Measurements from ENCODE around the gene ADAMTSL1.
A peak's percentile ranks its signal among the peaks of the same experiment; 100 is the strongest.

ADAMTSL1 gene

GRCh38 chr9:18504707-18505106 is 30.8 kb downstream of the ADAMTSL1 start:
- no peak for DNase-seq

DNA sequence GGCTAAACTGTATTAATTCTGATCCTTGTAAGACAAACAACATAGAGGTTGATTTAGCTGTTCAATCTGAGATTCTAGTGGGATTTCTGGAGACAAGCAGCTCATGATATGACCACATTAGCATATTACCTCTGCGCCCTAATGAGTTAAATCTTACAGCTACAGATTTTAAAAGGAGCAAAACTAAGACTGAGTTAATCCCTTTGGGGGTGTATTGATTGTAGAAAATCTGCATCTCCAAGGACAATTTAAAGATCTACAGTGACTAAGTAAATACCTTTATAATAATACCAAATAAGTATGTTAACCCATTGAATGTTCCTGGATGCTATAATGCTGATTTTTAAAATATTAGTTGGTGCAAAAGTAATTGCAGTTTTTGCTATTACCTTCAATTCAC is 33.2 kb downstream of the ADAMTSL1 start:
- DNase-seq = no peak

- DNase-seq = no peak
These were observed 42.6 kb downstream of the ADAMTSL1 start for GRCh38 chr9:18516514-18516913.

GRCh38 chr9:18516965-18517364 is 43.0 kb downstream of the ADAMTSL1 start:
- no peak for DNase-seq

GRCh38 chr9:18520416-18521047 is 46.6 kb downstream of the ADAMTSL1 start:
- no peak for DNase-seq

GRCh38 chr9:18526685-18527084 is 52.7 kb downstream of the ADAMTSL1 start:
- DNase-seq = no peak

GRCh38 chr9:18531136-18532065 is 57.4 kb downstream of the ADAMTSL1 start:
- DNase-seq = no peak

- DNase-seq = no peak
These were observed 60.7 kb downstream of the ADAMTSL1 start for GRCh38 chr9:18534611-18535010.

GRCh38 chr9:18536554-18536953 is 62.6 kb downstream of the ADAMTSL1 start:
- no peak for DNase-seq

GRCh38 chr9:18539203-18539693 is 65.3 kb downstream of the ADAMTSL1 start:
- DNase-seq = no peak

DNA sequence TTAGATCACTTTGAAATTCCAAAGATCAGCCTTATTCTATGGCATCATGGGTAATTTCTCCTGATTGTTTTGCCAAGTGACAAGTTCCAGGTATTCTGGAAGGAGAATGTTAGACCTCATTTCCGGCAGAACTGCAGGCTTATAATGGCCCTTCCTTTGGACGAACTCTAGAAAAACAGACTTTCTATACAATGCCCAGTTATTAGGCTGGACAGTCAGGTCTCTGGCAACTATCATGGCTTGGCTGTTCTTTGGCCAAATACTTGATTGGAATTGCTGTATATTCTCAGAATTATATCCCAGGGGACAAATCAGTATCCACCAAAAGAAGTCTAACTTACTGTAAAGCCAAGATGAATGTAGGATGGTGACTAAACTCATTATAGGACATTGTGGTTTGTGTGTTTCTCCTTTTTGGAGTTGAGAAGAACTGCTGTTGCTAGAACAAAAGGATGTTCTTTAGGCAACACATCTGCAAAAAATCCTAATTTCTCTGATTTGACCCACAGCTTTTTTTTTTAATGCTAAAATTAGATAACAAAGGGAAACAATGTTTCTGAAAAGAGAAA is 69.0 kb downstream of the ADAMTSL1 start:
- DNase-seq = no peak

GRCh38 chr9:18543406-18544192 is 69.6 kb downstream of the ADAMTSL1 start:
- peak; percentile 67 for DNase-seq

DNA sequence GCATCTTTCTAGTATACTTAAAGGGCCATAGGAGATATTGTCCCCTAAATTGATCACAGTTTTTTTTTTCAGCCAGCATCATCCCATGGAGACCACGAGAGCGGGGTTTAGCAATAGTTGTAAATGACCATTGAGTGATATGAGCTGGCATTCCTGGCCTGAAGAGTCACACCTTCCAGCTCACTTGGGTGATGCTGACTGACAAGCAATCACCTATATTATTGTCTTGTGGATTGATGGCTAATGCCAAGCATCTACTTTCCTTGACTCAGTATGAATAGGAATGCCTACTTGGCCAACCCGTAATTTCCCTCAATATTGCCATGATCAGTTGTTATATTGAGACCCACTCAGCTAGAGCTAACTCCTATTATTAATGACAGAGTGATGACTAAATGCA is 70.5 kb downstream of the ADAMTSL1 start:
- no peak for DNase-seq

DNA sequence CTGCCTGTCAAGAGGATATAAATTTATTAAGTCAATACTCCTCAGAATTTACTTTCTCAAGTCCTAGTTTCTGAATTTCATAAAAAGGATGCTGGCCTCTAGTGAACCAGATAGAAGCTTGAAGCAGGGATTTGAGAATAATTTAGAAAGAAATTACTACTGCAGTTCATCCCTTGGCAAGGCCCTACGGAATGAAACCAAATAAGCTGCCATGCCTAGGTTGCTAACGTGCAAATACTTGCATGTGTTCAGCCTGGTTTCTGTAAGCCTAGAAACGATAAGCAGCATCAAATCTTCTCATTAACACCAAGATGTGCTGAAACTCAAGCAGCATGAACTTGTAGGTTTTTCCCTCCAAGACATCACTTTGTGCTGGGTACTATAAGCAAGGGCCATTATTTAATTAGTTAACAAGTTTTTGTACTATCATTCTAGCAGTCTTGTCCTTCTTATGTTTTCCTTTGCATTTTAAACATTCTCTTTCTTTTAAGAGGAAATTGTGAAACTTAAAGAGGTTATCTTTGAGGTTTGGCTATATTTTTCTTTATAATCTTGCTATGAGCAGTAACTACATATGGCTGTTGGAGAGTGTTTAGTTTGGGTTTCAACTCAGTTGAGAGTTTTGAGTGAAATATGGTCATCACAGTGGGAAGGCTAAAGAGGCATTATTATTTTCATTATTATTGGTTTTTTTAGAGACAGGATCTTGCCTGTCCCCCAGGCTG is 71.8 kb downstream of the ADAMTSL1 start:
- DNase-seq = no peak

GRCh38 chr9:18548456-18548855 is 74.5 kb downstream of the ADAMTSL1 start:
- DNase-seq = no peak

- no peak for DNase-seq
These were observed 75.8 kb downstream of the ADAMTSL1 start for GRCh38 chr9:18549772-18550171.

- DNase-seq = no peak
These were observed 76.3 kb downstream of the ADAMTSL1 start for GRCh38 chr9:18550286-18550685.

DNA sequence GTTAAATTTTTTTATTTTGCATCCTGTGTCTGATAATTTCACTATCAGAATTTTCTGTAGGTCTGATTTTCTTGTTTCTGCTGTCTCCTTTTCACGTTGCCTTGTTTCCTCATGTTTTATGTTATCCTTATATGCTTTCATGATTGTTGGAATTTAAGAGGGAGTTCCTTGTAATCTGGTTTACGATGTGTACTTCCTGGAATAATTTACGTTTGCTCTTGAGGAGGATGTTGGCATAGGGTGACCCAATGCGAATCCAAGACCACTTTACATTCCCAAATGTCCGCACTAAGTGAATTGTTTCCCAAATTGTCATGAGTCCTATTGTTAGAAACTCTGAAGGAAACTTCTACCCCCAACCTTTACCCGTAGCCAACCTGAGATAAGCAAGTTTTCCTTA is 80.3 kb downstream of the ADAMTSL1 start:
- DNase-seq = no peak

DNA sequence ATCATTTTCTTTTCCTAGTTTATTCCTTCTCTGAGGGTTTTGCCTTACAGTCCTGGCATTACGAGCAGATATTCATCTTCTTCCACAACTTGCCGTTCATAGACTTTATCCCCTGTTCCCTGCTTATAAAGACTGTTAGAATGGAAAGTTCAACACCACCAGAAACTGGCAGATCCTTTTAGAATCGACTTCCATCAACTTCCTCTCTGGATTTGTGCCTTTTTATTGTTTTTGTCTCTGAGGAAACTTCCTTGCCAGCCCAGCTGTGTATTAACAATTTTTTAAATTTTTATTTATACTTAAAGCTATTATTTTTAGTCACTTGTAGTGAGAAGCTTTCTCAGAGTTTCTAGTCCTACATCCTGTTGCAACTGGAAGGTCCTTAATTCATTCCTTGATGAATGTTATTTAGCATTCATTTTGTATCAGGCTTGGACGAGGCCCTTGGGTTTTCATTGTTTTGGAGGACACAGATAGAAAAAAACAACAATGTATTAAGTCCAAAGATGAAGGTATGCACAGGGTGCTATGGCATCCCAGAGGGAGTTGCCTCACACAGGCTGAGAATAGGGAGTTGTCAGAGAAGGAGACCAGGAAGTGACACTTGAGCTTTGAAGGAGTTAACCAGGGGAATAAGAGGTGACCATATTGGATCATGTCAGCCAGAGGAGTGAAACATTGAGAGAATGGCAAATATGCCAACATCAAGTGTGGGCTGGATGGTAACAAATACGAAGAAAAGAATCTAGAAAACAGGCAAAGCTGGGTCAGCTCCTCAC is 81.3 kb downstream of the ADAMTSL1 start:
- no peak for DNase-seq

- DNase-seq = no peak
These were observed 90.3 kb downstream of the ADAMTSL1 start for GRCh38 chr9:18564018-18564880.
